Natural killer cell (primary cell): Measurements from ENCODE around the gene RBFOX1. TPM values are rescaled to one million over a fixed set of nuclear protein-coding genes. Genes with fewer than 3 reads are reported as not detected.

ENCODE experiments used
- ATAC-seq, 3 donors: fragments of 150-1000 bp in 2 of 3; fragments of 200-7000 bp in 1 of 3; cut with Tn5 transposase; 1 replicate in 1 of 3; 2 replicates in 2 of 3; pipeline ENCODE4 v1.10.0; 2021; ENCODE audit warnings: mild to moderate bottlenecking in 2 of 3, moderate library complexity in 2 of 3
- DNase-seq, 2 donors: peaks; one replicate each; pipeline versions ENCODE4 v3.0.0 to v3.0.0-alpha.2; 2013 to 2021; ENCODE audit warnings: mixed read lengths in 1 of 2
- H3K27ac ChIP-seq: one replicate; pipeline ENCODE4 v1.5.1; 2013; ENCODE audit warnings: mild to moderate bottlenecking, low read length
- H3K27me3 ChIP-seq: one replicate; pipeline ENCODE4 v1.6.1; 2013; ENCODE audit warnings: low read length; ENCODE audit not compliant: control insufficient read depth, insufficient read depth
- H3K36me3 ChIP-seq: one replicate; pipeline ENCODE4 v1.6.1; 2013; ENCODE audit warnings: low read length; ENCODE audit not compliant: control insufficient read depth, insufficient read depth
- H3K4me1 ChIP-seq: one replicate; pipeline ENCODE4 v1.6.1; 2013; ENCODE audit warnings: low read length; ENCODE audit not compliant: control insufficient read depth, insufficient read depth
- H3K4me3 ChIP-seq: one replicate; pipeline ENCODE4 v1.5.1; 2013; ENCODE audit warnings: low read length
- H3K9me3 ChIP-seq: one replicate; pipeline ENCODE4 v1.6.1; 2013; ENCODE audit warnings: low read length; ENCODE audit not compliant: control insufficient read depth, insufficient read depth
- H3K27ac Mint-ChIP-seq, 2 donors: one replicate each; pipeline ENCODE4 v1.8.0; 2022; ENCODE audit warnings: mild to moderate bottlenecking in 2 of 2, mixed read lengths in 2 of 2, moderate library complexity in 1 of 2
- H3K27me3 Mint-ChIP-seq, 2 donors: one replicate each; pipeline ENCODE4 v1.8.0; 2022; ENCODE audit warnings: low read depth in 2 of 2, mixed read lengths in 2 of 2
- H3K36me3 Mint-ChIP-seq: one replicate; pipeline ENCODE4 v1.8.0; 2022; ENCODE audit warnings: mixed read lengths
- H3K4me1 Mint-ChIP-seq, 2 donors: one replicate each; pipeline ENCODE4 v1.8.0; 2022; ENCODE audit warnings: mixed read lengths in 2 of 2
- H3K4me3 Mint-ChIP-seq: one replicate; pipeline ENCODE4 v1.8.0; 2022; ENCODE audit warnings: mild to moderate bottlenecking, moderate library complexity, mixed read lengths
- H3K9me3 Mint-ChIP-seq, 2 donors: one replicate each; pipeline ENCODE4 v1.8.0; 2022; ENCODE audit warnings: mixed read lengths in 2 of 2
- WGBS: methylation state at CpG from one replicate; pipeline ENCODE4 v1.1.7; 2013; ENCODE audit warnings: missing lambda C conversion rate; ENCODE audit not compliant: insufficient coverage; 5-methylcytosine and 5-hydroxymethylcytosine counted together
- intact Hi-C: fragments of 100-400 bp; cut with micrococcal nuclease; formaldehyde crosslinking; loops from one replicate; pipeline ENCODE4 v1.14.2; 2022
- total RNA-seq, 4 donors: library from RNA; stranded (reverse); fragments of 120-200 nt in 1 of 4; gene quantifications; one replicate each; pipeline versions ENCODE4 v1.2.3 to v1.2.4, GENCODE V29; 2013 to 2022
- TF ChIP-seq, protein P1 (sequence below): fragments of 200-600 bp; IDR thresholded peaks from one replicate; pipeline ENCODE4 v1.8.0; 2022; ENCODE audit warnings: antibody characterized with exemption

RBFOX1 gene
- total RNA-seq, 3 donors from 2014 or later (not counting 1 experiment from before 2014, with no cell fraction given): not detected

DNA sequence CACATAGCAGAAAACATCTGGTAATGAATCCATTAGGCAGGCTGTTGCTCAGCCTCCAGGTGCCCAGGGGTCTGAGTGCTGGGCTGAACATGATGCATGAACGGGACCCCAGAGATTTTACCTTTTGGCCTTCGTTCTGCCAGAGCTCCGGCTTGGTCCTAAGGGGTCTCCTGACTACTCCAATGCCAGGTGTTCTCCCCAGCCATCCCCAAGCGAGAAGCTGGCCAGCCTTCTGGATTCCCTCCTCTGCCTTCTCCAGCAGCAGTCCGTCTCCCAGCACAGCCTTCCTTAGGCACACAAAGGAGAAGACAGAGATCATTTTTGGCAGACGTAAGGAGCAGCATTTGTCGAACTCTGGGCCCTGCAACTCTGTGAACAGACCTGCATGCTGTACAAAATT lies 109.4 kb downstream of the RBFOX1 start:
- H3K27ac Mint-ChIP-seq: no peak overlapping the region
- Histone ChIP-seq H3K4me3 (no peak overlapping the region), H3K27ac (no peak overlapping the region), H3K9me3 (no peaks in the 10 kb centered on the region), H3K36me3 (no peaks in the 10 kb centered on the region), H3K27me3 (no peaks in the 10 kb centered on the region), H3K4me1 (no peaks in the 10 kb centered on the region)
- H3K36me3 Mint-ChIP-seq: no peaks in the 10 kb centered on the region
- no peaks in the 10 kb centered on the region for H3K4me1 Mint-ChIP-seq
- WGBS: 82% methylated on average over 7 of the region's 7 CpGs
- intact Hi-C loops: loop anchor here (10.0 kb wide), 1 partner anchor 57 kb away; no protein-coding TSS in a partner anchor
- no peak overlapping the region for H3K4me3 Mint-ChIP-seq
- DNase-seq (no peak), ATAC-seq (no peak)
- TF ChIP-seq, protein P1, sequence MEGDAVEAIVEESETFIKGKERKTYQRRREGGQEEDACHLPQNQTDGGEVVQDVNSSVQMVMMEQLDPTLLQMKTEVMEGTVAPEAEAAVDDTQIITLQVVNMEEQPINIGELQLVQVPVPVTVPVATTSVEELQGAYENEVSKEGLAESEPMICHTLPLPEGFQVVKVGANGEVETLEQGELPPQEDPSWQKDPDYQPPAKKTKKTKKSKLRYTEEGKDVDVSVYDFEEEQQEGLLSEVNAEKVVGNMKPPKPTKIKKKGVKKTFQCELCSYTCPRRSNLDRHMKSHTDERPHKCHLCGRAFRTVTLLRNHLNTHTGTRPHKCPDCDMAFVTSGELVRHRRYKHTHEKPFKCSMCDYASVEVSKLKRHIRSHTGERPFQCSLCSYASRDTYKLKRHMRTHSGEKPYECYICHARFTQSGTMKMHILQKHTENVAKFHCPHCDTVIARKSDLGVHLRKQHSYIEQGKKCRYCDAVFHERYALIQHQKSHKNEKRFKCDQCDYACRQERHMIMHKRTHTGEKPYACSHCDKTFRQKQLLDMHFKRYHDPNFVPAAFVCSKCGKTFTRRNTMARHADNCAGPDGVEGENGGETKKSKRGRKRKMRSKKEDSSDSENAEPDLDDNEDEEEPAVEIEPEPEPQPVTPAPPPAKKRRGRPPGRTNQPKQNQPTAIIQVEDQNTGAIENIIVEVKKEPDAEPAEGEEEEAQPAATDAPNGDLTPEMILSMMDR: no peak
- H3K9me3 Mint-ChIP-seq: peaks cover 8 to 10% of the 10 kb centered on the region in 2 donors
- no peaks in the 10 kb centered on the region for H3K27me3 Mint-ChIP-seq

DNA sequence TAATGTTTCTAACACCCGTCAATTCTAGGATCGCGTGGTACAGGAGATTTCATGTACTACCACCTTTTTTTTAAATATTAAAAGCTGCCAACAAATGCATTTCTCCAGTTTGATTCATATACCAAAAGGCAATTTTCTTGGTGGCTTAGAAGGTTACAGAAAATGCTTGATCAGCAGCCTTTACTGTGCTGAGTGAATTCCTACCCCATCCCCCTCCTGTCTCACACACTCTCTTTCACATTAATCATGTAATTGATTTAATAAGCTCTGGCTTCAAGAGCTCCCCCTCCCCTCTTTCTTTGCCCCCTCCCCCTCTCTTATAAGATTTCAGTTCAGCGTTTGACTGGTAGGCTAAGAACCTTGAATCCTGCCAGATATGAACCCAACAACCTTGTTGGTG lies 110.5 kb downstream of the RBFOX1 start:
- 87% methylated on average over 3 of the region's 4 CpGs for WGBS
- Mint-ChIP-seq H3K4me1 (no peaks in the 10 kb centered on the region), H3K27me3 (no peaks in the 10 kb centered on the region), H3K36me3 (no peaks in the 10 kb centered on the region), H3K9me3 (peaks cover 8 to 11% of the 10 kb centered on the region in 2 donors), H3K27ac (no peak overlapping the region), H3K4me3 (no peak overlapping the region)
- Histone ChIP-seq H3K27ac (no peak overlapping the region), H3K4me3 (no peak overlapping the region), H3K9me3 (no peaks in the 10 kb centered on the region), H3K36me3 (no peaks in the 10 kb centered on the region), H3K27me3 (no peaks in the 10 kb centered on the region), H3K4me1 (no peaks in the 10 kb centered on the region)
- TF ChIP-seq, protein P1: no peak
- no peak for DNase-seq
- no peak for ATAC-seq
- intact Hi-C loops: loop anchor here (10.0 kb wide), 1 partner anchor 58 kb away; no protein-coding TSS in a partner anchor

DNA sequence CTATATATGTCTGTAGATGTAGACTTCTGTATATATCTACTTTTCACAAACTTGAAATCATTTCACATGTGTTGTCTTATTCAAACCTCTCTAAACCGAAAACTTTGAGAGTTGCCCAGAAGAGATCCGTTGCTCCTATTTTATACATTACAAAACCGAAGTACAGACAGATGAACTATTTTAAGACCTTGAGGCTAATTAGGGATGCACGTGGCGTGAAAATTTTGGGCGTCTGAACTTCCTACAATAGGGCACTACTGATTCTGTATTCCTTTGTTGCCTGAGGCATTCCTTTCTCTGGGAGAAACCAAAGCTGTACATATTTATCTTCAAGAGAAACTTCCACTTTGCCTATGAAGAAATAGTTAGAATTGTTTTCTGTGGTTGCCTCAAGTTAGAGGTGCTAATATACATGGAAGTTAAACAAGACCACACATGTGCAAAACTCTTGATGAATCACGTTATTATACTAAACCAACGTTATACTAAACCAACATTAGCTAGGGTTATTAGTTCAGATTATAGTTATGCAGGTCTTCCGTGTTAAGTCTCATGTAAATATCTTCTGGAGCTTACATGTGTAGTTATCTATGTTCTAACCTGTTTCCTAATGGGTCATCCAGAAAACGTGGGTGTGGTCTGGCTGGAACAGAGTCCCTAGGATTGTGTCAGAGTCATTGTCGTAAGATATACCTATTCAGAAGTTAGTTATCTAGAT lies 111.2 kb downstream of the RBFOX1 start:
- H3K4me1 Mint-ChIP-seq: no peaks in the 10 kb centered on the region
- TF ChIP-seq, protein P1: no peak
- no peaks in the 10 kb centered on the region for H3K4me1 ChIP-seq
- H3K9me3 Mint-ChIP-seq: peaks cover 7 to 12% of the 10 kb centered on the region in 2 donors
- no peak overlapping the region for H3K27ac ChIP-seq
- H3K27ac Mint-ChIP-seq: no peak overlapping the region
- intact Hi-C loops: loop anchor here (10.0 kb wide), 1 partner anchor 59 kb away; no protein-coding TSS in a partner anchor
- H3K4me3 Mint-ChIP-seq: no peak overlapping the region
- no peaks in the 10 kb centered on the region for H3K27me3 ChIP-seq
- ATAC-seq (no peak), DNase-seq (no peak)
- H3K27me3 Mint-ChIP-seq: no peaks in the 10 kb centered on the region
- H3K36me3 ChIP-seq: no peaks in the 10 kb centered on the region
- H3K9me3 ChIP-seq: no peaks in the 10 kb centered on the region
- no peaks in the 10 kb centered on the region for H3K36me3 Mint-ChIP-seq
- no peak overlapping the region for H3K4me3 ChIP-seq
- 82% methylated on average over 9 of the region's 11 CpGs for WGBS
